ENCODE measurements around the gene LCN12.

Gene LCN12

DNA sequence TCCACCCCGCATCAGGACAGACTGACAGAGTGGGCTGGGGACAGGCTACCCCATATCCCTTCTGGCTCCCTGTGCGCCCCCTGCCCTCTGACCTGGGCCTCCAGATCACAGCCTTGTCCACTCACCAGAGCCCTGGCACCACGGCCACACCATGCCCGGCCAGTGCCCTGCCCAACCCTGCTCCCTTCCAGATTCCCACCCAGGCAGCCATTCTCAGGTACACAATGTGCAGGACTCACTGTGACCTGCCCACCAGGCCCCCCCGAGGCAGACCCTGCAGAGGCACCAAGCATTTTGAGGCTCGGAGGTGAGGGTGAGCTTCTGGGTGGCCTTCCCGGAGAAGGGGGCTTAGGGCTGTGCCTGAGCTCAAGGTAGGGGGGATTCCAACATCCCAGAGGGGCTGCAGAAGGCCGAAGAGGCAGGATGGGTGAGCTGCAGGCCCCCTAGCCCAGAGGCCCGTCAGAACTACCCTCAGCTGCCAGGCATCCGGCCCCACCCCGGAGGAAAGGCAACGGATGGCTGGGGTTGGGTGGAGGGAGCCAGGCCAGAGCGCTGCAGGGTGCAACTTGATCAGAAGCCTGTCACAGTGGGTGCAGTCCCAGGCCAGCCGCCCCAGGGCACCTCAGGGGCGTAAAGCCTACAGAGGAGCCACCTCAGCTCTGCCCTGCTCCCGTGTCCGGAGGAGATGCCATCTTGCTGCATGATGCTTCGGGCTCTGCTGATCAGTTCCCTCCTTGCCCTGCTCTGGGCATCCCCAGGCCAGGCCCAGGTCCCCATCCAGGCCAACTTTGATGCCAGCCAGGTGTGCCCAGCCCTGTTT, 30.4 kb downstream of the LCN12 start, which contains the start of gene LCNL1:
Gene LCNL1 (plus strand): TSS at position 762 of the 820 bp plus-strand sequence. CDS start 594 bp downstream, outside the sequence.
- no peak for DNase-seq (ENCODE audit: insufficient read length, low spot score)
- TF ChIP-seq POLR2A (IDR thresholded peaks at IDR 0.05; ENCODE audit: low read depth, low read length): no peak
- FAIRE-seq: no peak

DNA sequence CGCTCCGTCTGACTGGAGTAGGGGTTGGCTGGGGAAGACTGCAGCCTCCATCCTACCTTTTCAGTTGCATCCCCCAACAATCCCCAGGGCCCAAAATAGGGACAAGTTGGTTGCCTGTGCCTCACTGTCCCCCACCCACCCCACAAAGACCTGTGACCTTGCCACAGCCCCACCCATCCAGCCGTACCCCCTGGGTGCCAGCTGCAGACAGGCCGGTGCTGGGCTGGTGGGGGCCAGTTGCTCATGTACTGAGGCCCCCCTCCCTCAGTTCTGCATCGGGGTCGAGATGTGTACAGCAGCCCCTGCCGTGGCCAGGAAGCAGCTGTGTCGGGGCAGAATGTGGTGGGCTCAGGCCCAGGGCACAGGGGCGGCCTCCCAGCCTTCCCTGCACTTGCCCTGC, 31.1 kb downstream of the LCN12 start:
- no peak for FAIRE-seq
- DNase-seq (ENCODE audit: insufficient read length, low spot score): no peak
- no peak for TF ChIP-seq POLR2A (IDR thresholded peaks at IDR 0.05; ENCODE audit: low read depth, low read length)

DNA sequence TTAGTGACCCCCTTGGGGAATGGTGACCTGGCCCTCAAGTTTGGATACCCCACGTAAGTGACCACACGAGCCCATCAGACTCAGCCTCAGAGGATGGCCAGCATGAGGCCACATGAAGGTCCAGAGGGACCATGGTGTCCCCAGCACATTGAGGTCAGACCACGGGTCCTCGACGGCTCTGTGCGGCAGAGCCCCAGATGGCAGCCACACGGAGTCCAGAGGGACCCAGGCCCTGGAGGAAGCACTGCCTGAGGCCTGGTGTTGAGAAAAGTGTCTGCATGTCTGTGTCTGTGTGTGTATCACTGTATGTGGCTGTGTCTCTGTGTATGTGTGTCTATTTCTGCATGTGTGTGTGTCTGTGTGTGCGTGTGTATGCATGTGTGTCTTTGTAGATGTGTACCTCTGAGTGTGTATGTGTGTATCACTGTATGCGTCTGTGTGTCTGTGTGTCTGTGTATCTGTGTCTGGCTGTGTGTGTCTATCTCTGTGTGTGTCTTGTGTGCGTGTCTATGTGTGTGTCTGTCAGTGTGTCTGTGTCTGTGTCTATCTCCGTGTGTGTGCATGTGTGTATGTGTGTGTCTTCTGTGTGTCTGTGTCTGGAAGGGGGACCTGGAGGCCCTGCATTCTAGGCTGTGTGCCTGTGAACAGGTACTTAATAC, 31.7 kb downstream of the LCN12 start:
- DNase-seq (ENCODE audit: insufficient read length, low spot score) (no peak), FAIRE-seq (no peak)
- TF ChIP-seq POLR2A (IDR thresholded peaks at IDR 0.05; ENCODE audit: low read depth, low read length): no peak

DNA sequence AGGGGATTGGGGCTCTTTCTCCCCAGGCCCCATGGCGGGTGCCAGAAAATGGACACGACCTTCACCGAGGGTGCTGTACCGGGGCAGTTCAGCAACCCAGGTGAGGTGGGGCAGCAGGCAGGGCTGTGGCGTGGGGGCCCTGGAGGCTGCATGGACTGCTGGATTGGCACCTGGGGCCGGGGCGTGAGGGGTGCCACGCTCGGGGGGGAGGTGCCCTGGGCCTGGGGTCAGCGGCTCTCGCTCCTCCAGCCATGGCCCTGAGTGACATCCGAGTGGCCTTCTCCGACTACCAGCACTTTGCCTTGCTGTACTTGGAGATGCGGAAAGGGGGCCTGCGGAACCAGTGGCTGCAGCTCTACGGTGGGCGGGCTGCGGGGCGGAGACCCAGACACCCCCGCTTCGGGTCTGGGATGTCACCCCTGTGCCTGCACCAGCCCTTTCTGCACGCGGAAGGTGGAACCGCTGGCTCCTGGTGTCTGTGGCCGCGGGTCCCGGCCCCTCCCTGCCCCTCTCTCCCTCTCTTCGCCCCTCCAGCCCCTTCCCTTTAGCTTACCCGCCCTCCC, 32.5 kb downstream of the LCN12 start:
- DNase-seq (ENCODE audit: insufficient read length, low spot score) (no peak), FAIRE-seq (no peak)
- TF ChIP-seq POLR2A (IDR thresholded peaks at IDR 0.05; ENCODE audit: low read depth, low read length): no peak

DNA sequence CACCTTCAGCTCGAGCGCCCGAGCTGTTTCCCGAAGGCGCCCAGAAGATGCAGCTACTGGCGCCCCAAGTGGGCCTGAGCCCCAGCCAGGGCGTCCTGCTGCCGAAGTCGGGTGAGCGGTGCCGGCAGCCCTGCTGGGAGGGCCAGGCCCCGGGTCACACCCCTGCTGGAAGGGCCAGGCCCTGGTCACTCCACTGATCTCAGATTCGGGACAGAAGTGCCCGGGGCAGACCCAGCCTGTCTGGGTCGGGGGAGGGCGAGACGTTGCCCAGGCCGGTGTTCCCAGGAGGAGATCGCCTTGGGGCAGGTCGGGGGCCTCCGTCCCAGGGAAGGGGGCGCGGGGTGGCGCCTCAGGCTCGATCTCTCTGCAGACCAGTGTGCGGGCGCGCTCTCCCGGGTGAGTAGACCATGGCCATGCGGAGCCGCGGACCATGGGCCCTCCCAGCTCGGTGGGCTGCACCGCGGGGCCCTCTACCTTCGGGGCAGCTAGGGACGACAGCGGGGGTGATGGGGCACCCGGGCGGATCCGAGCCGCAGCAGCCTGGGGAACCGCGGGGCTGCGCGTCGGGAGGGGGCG, 33.0 kb downstream of the LCN12 start:
- no peak for FAIRE-seq
- no peak for DNase-seq (ENCODE audit: insufficient read length, low spot score)
- no peak for TF ChIP-seq POLR2A (IDR thresholded peaks at IDR 0.05; ENCODE audit: low read depth, low read length)

DNA sequence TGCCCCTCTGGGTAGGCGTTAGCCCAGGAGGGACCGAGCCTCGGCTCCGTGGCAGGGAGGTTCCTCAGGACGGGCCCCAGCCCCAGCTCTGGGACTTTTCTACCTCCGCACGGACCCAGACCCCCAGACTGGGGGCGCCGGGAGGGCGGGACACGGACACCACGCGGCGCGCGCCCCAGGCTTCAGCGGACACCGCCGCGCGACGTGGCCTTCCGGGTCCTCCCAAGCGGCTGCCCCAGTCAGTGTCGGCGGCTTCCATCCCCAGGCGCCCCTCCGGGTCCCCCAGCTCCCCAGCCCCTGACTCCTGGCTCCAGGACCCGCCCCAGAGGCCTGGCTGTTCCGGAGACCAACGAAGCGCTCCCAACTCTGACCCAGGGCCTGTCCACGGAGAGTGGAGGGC, 33.8 kb downstream of the LCN12 start:
- TF ChIP-seq POLR2A (IDR thresholded peaks at IDR 0.05; ENCODE audit: low read depth, low read length): no peak
- no peak for FAIRE-seq

DNA sequence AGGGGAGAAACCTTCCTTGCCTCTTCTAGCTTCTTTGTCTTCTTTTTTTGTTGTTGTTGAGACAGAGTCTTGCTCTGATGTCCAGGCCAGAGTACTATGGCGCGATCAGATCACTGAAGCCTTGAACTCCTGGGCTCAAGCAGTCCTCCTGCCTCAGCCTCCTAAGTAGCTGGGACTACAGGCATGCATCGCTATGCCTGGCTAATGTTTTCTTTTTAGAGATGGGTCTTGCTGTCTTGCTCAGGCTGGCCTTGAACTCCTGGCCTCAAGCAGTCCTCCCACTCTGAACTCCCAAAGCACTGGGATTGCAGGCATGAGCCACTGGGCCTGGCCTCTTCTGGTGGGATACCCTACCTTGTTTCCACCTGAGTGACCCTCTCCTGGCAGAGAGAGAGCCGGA, 36.8 kb downstream of the LCN12 start:
- no peak for TF ChIP-seq POLR2A (IDR thresholded peaks at IDR 0.05; ENCODE audit: low read depth, low read length)
- DNase-seq (ENCODE audit: insufficient read length, low spot score): no peak
- FAIRE-seq: no peak

More for the DNA sequence above, 33.8 kb downstream of the LCN12 start:
- DNase-seq (ENCODE audit: insufficient read length, low spot score): no peak

DNA sequence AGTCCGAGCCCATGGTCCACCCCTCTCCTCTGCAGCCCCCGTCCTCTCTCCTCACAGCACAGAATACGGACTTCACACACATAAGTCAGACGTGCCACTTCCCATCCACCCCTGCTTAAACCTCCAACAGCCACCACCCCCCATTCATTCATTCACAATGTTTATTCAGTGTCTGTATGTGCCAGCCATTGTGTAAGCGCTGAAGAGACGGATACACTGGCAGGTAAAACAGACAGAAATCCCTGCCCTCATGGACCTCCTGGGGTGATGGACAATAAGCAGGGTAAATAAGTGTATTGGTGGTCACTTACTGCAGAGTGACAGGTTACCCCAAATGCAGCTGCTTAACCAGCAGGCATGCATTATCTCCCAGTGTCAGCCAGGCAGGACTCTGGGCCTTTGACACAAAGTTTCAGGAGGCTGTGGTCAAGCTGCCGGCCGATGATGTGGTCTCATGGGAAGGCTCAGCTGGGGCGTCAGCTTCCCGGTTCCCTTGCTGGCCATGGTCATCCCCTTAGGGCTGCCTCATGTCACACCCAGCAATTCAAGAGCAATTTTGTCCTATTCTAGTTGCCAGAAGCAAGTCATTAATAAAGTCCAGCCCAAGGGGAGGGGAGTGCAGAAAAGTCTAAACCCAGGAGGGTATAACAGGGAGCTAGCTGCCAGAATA, 38.3 kb downstream of the LCN12 start:
- FAIRE-seq: no peak
- no peak for TF ChIP-seq POLR2A (IDR thresholded peaks at IDR 0.05; ENCODE audit: low read depth, low read length)
- no peak for DNase-seq (ENCODE audit: insufficient read length, low spot score)

DNA sequence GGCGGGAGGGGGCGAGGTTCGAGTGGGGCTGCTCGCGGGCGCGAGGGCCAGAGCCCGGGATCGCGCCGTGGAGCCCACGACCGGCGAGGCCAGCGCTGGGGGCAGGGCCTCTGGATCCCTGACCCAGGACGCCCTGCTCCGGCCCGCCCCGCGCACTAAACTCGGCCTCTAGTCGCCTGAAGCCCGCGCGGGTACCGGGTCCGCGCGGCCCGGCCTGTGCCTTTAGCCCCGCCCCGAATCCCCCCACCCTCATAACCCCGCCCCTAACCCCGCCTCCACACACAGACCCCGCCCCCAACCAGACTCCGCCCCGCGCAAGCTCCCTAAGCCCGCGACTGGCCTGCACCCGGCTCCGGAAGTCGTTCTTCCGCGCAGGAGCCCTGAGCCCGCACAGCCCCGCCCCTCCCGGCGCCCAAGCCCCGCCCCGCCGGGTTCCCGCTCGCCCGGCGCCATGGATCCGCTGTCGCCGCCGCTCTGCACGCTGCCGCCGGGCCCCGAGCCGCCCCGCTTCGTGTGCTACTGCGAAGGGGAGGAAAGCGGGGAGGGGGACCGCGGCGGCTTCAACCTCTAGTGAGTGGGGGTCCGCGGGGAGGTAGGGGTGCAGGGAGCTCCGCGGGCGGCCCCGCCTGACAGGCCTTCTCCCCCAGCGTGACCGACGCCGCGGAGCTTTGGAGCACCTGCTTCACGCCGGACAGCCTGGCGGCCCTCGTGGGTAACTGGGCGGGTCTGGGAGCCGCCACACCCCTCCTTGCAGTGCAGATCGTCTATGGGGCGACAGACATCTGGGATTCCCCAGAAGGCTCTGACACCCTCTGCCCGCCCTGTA, 40.1 kb downstream of the LCN12 start, which contains the start of gene PAXX:
Gene PAXX (plus strand): TSS at position 430 of the 826 bp plus-strand sequence. CDS start 22 bp downstream, at position 452.
- no peak for FAIRE-seq
- peak; percentile 100 for DNase-seq (ENCODE audit: insufficient read length, low spot score)
- peak; percentile 61 for TF ChIP-seq POLR2A (IDR thresholded peaks at IDR 0.05; ENCODE audit: low read depth, low read length)

DNA sequence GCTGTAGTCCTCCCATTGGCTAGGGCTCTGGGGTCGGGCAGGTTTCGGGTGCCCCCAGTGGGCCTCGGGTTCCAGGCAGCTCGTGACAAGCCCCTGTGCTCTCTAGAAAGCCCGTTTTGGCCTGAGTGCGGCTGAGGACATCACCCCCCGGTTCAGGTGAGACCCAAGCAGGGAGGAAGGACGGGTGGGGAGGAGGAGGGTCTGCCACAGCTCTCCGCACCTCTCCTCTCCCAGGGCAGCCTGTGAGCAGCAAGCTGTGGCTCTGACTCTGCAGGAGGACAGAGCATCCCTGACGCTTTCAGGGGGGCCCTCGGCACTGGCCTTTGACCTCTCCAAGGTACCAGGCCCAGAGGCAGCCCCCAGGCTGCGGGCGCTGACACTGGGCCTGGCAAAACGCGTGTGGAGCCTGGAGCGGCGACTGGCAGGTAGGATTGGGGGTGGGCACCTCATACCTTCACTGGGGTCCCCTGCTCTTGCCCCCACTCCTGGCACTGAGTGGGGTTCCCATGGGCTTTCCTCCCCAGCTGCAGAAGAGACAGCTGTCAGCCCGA, 40.8 kb downstream of the LCN12 start:
- FAIRE-seq (no peak), DNase-seq (ENCODE audit: insufficient read length, low spot score) (no peak)
- TF ChIP-seq POLR2A (IDR thresholded peaks at IDR 0.05; ENCODE audit: low read depth, low read length): peak; percentile 0; the same call in 1 of the 2 replicates

DNA sequence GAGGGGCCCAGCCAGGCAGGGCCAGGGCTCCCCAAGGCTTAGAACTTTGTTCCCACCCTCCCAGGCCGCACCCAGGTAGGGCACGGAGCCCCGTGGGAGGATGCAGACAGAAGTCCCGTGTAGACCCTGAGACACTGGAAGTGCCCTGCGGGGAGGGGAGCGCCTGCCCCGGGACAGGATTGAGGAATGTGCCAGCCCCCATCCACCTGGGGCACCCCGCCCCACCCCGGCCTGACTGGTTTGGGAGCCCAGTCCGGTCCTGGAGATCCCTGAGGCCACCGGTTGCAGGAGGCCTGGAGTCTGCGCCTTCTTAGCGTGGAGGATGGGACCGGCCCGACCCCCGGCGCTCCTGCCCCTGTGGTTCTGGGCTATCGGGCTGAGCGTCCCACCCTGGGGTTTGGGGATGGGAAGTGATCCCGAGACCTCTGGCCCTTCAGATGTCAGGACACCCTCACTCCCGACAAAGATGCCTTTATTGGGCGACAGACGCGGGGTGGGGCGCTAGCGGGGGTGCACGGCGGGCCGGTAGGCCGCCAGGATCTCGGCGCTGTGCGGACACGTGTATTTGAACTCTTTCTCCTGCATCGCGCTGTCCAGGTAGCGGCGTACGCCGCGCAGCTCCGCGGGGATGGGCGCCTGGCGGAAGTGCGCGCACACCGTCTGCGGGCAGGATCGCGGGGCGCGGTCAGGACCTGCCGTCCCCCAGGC, 42.3 kb downstream of the LCN12 start:
- DNase-seq (ENCODE audit: insufficient read length, low spot score) (no peak), FAIRE-seq (no peak)

DNA sequence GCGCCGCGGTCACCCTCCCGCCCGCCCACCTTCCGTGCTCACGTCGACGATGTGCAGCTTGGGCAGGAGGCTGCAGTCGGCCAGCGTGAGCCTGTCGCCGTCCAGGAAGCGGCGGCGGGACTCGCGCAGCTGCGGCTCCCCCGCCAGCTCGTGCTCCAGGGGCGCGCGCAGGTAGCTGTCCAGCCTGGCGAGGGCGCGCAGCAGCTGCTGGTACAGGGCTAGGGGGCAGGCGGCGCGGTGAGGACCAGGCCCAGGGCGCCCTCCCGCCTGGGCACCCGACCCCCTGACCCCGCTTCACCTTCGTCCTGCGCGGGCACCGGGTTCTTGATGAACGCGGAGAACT, 42.8 kb downstream of the LCN12 start:
- no peak for DNase-seq (ENCODE audit: insufficient read length, low spot score)
- FAIRE-seq: no peak
- no peak; the same call in 1 of the 2 replicates for TF ChIP-seq POLR2A (IDR thresholded peaks at IDR 0.05; ENCODE audit: low read depth, low read length)

More for the DNA sequence above, 42.3 kb downstream of the LCN12 start:
- TF ChIP-seq POLR2A (IDR thresholded peaks at IDR 0.05; ENCODE audit: low read depth, low read length): no peak

Data from H54 (cell line).